ENCODE measurements around the gene UVSSA.

DNA sequence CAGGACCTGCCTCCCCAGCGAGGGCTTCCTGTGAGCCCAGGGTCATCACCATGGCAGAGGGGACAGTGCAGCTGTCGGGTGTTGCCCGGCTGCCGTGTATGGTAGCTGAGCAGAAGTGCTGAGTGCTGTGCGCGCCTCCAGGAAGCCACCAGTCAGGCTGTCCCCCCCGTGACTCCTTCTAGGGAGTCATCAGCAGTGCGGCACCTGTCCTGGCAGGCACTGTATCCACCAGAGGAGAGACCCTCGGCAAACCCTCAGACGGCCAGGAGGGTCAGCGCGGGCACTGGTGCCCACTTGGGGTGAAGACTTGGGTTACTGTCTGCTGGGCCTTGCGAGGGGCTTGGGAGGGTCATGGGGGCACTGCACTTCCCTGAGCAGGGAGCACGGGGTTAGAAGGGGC lies 8.4 kb downstream of the UVSSA start:
- TF ChIP-seq, protein P1, sequence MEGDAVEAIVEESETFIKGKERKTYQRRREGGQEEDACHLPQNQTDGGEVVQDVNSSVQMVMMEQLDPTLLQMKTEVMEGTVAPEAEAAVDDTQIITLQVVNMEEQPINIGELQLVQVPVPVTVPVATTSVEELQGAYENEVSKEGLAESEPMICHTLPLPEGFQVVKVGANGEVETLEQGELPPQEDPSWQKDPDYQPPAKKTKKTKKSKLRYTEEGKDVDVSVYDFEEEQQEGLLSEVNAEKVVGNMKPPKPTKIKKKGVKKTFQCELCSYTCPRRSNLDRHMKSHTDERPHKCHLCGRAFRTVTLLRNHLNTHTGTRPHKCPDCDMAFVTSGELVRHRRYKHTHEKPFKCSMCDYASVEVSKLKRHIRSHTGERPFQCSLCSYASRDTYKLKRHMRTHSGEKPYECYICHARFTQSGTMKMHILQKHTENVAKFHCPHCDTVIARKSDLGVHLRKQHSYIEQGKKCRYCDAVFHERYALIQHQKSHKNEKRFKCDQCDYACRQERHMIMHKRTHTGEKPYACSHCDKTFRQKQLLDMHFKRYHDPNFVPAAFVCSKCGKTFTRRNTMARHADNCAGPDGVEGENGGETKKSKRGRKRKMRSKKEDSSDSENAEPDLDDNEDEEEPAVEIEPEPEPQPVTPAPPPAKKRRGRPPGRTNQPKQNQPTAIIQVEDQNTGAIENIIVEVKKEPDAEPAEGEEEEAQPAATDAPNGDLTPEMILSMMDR (IDR thresholded peaks at IDR 0.05), result no peak
- TF ChIP-seq POLR2A (IDR thresholded peaks at IDR 0.05) (no peak), POLR2AphosphoS5 (IDR thresholded peaks at IDR 0.05; ENCODE audit: insufficient read depth in 1 of 2, low read depth in 1 of 2) (no peak)

Measured in vagina (tissue), 2 donors.